NCI-H2196 treated with DMSO at 0.1 percent for 48 hours (cell line): ENCODE results near the gene DDX54.
"Not testable (repeated sequence)": the region's sequence is repeated elsewhere in the genome, so short reads cannot be mapped to it uniquely, and the experiment has no call there.

Experiments used
- DNase-seq: peaks from one replicate; lab custom pipeline; 2025; ENCODE audit not compliant: unreplicated experiment; lab: John Stamatoyannopoulos, UW

The DDX54 gene

DNA sequence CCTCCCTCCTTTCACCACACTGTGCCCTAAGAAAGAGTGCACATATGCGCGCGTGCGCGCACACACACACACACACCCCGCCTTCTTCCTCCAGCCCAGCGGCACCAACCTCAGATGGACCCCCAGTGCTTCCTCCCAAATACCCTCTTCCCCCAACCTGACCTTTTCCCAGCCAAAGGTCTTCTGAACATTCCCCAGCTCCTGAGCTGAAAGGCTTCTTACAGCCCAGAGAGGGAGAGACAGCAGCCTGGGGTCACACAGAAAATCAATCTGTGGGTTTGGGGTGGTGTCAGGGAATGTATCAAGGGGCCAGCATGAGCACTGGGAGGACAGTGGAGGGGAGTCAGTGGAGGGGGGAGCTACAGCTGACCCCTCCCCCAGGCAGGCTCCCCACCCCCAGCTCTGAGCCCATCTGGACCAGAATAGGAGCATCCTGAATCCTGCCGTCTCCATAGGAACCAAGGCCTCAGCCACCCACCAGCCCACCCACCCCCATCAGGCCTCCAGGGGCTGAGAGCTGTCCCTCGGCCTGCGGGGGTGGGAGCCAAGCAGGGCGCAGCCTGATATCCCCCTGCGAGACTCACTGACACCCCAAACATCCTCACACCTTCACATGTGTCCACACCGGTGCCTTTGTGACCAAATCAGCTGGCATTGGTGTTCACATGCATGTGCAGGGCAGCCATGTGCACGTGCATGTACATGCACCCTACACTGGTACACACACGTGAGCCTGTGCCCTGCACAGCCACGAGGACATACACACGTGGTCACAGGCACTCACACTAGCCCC, 55.4 kb downstream of the DDX54 start:
- no peak for DNase-seq

GRCh38 chr12:113128802-113129663, 56.2 kb downstream of the DDX54 start:
- DNase-seq, result no peak

DNA sequence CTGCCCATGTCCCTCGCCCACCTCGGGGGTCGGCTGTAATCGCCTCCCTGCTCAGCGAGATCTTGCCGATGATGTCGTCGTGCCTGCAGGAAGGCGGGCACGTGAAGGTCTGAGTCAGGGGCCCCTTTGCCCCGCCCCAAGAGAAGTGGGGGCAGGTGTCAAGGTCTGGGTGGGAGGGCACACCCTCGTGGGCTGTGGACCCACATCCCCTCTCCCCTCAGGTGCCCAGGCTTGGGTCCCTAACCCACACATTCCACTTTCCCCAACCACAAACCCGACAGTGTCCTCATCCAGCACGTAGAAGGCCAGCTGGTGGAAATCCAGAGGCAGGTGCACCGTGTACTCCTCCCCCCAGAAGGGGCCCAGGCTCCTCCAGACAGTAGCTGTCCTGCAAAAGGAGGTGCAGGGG, 57.5 kb downstream of the DDX54 start:
- DNase-seq, result no peak

DNA sequence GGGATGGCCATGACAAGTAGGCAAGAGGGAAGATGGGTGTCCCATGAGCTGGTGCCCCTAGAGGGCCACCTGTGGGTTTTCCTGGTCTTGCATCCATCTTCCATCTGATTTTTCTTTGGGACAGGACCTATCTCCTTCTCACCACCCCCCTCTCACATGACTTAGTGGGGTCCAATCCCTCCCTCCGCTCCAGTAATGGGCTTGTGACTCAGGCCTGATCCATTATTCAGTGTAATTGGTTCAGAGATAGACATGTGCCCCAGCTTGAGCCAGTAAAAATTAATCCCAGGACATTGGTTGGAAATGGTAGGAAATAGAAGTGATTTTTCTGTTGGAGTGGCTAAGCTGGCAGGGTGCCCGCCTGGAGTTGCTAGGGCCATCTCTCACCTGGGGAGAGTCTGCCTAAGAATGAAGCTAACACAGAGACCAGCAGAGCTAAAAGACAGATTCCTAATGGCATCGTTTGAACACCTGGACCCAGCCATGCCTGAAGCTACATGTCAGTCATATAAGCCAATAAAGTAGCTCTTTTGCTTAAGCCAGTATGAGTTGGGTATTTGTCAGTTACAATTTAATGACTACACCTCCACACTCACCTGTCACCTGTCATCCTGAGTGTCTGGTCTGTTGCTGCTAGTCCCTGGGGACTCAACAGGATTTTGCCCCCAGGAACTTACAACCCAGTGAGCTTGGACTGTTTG, 64.5 kb downstream of the DDX54 start:
- peak; percentile 26 for DNase-seq

DNA sequence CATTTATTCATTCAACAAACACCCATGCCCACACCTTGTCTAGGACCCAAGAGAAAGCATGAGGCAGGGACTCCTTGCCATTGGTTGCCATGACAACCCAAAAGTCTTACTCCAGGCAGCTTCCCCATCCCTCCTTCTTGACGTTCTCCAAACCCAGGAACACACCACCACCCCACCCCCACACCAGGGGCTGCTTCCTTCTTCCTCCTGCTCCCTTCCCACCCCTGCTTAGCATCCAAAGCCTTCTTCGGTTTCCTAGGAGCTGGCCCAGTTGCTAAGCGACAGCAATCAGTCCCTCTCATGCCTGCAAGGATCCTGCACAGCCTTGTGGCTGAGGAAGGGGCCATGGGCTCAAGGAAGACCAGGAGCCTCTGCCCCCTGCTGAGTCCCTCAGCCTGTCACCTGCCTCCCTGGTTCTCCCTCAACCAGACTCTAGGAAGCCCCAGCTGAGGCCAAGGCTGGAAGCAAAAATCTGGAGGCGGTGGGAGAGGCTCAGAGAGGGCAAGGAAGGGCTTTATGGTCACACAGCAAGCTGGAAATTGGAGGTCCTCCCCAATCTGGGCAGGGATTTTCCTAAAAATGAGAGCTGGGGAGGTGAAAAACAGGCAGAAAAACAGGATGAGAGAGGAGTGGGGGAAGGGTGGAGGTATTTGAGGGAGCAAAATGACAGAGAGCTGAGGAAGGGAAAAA, 65.2 kb downstream of the DDX54 start:
- no peak for DNase-seq

DNA sequence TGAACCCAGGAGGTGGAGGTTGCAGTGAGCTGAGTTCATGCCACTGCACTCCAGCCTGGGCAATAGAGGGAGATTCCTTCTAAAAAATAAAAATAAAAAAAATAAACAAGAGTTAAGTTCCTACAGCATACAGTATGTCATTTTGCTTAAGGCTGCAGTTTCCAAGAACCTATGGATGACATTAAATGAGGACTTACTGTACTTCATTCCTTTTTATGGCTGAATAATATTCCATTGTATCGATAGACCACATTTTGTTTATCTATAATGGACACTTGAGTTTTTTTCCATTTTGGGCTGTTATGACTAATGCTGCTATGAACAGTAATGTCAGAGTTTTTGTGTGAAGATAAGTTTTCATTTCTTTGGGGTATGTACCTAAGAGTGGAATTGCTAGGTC, 67.1 kb downstream of the DDX54 start:
- no peak for DNase-seq

DNA sequence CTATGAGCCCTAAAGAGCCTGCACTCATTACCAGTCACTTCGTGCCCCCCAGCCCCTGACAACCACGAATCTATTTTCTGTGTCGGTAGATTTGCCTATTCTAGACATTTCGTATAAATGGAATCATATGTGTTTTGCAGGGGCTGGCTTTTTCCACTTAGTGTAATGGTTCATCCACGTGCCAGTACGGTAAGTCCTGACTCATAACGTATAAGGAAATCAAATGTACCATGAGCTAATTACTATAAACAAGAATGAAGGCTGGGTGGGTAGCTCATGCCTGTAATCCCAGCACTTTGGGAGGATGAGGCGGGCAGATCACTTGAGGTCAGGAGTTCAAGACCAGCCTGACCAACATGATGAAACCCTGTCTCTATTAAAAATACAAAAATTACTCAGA, 67.6 kb downstream of the DDX54 start:
- not testable (repeated sequence) for DNase-seq

- DNase-seq, result peak; percentile 39
These were observed 68.4 kb downstream of the DDX54 start for GRCh38 chr12:113116875-113117274.

DNA sequence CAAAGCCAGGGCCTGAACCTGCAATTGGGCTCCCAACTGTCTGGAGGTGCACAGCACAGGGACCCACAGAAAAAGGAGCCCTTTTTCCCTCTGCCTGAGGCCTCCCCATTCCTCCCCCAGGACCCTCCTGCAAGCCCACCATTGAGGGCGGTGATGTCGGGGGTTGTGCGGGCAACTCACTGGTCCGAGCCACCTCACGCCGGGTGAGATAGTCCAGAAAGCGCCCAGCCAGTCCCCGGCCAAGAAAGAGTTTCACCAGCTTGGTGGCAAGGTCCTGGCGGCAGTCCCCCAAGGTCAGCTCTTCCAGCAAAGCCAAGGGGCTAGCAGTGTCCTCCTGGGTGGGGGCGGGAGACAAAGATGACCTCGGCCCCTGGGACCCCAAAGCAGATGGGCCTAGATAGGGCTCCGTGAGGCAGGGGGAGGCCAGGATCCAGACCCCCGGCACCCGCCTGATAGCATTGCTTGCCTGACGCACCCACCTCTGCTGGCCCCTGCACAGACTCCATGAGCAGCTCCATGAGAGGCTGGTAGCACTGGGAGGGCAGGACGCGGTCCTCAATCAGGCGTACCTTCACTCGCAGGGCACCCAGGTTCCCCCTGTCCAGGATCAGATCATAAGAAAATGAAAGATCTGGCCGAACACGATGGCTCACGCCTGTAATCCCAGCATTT, 69.7 kb downstream of the DDX54 start:
- no peak for DNase-seq

DNA sequence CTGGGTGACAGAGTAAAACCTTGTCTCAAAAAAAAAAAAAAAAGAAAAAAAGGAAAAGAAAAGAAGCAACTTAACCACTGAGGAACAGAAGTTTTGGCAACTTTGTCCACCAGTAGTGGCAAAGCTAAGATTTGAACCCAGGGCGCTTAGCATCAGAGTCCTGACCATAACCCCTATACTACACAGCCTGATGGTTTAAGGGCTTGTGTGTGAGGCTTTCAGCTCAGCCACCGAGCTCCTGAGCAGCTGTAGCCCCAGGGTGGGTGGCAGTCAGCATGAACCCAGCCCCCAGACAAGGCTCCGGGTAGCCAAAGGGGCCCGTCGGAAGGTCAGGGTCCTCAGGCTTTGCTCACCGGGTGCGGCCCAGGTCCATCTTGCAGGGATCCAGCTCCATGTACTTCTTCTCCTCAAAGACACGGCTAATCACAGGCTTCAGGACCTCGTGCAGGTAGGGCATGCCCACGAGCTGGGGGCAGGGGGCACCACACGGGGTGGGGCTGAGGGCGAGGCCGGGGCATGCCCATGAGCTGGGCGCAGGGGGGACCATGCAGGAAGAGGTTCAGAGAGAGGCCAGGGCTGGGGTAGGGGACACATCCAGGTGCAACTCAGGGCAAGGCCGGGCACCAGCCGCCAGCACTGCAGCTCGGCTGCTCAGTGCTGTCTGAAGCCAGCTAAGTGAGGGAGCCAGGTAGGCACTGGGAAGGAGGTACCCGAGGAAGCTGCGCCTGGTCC, 70.7 kb downstream of the DDX54 start:
- no peak for DNase-seq

DNA sequence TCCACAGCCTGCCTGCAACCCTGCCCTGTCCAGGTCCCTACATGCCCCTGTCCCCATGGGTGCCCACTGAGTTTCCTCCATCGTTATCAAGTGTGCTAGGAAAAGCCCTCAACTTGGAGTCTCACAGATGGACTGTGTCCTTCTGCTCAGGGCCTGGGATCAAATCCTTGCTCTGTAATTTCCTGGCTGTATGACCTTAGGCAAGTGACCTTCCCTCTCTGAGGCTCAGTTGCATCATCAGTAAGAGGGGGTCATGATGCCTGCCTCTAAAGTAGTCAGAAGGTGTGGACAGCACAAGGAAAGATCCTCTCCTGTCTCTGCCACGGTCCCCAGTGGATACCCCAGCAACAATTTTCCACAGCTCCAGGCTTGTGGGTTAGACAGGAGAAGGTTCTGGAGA, 71.9 kb downstream of the DDX54 start:
- no peak for DNase-seq

- no peak for DNase-seq
These were observed 73.0 kb downstream of the DDX54 start for GRCh38 chr12:113112043-113112899.

- DNase-seq, result no peak
These were observed 74.0 kb downstream of the DDX54 start for GRCh38 chr12:113111247-113111646.

DNA sequence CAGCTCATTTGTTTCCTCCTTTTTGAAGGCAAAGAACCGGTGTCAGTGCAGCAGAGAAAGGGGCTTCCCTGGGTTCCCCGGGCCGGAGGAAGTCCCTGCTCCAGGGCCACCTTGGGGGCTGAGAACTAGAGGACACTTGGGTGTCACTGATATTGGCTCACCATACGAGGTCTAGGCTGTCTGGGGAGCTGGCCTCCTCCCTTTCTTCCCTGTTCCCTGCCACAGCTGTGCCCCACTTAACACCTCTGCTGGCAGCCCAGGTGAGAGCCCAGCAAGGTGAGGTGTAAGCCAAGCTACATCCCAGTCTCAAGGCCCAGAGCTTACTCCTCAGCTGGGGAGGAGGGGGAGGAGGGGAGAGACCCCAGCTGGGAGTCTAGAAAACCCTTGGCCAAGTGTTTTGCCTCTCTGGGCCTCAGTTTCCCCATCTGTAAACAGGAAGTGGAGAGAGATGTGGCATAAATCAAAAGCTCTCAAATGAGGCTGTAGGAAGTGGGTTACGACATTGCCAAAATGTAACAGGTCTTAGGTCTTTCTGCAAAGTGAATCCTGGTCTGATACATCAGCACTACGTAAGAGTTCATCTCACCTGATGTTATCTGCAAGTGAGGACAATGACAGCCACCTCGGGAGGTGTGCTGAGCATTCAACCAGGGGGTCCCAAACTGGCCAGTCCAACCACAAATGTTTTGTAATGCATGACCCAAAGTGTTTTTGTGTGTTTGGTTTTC, 75.2 kb downstream of the DDX54 start:
- DNase-seq, result no peak

DNA sequence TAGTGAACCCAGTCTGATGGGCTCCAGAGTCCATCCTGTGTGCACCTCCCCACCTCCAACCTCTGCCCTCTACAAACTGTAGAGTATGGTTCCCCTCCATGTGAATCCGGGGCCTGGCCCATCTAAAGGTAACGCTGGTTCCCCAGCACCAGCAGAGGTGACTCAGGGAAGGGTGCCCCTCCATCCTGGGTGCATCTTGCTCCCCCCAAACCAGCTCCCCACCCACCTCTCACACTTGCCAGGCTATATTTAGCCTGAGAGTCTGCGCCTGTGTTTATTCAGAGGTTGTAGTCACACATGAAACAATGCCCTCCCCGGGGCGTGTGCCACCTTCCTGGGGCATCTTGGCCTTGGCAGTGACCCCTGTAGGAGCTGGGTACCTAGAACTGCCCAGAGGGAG, 75.9 kb downstream of the DDX54 start:
- no peak for DNase-seq

GRCh38 chr12:113108308-113108707, 77.0 kb downstream of the DDX54 start:
- no peak for DNase-seq
